ENCODE results near the gene S1PR1.

The S1PR1 gene

DNA sequence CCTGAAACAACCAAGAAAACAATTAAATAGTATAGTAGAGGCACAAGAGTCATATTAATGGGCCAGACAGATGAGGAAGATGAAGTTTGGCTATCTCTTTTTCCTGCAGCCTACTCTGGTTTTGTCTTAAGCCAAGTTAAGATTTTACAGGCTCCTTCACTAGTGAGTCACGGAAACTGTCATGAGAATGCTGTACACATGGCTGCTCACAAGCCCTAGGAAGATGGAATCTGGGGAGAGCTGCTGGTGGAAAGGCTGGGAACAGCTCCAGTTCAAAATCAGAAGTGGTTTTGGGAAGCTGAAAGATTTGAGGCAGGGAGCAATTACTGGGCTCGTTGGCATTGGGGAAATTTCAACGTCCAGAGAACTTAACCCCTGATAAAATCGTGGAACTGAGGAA, 46.4 kb upstream of the S1PR1 start:
- TF ChIP-seq OSR1 (CRISPR knock-in tag; IDR thresholded peaks at IDR 0.05) (no peak), BACH2 (CRISPR knock-in tag; IDR thresholded peaks at IDR 0.05; ENCODE audit: borderline replicate concordance) (no peak), GLIS3 (CRISPR knock-in tag; IDR thresholded peaks at IDR 0.05) (no peak), RARB (CRISPR knock-in tag; IDR thresholded peaks at IDR 0.05) (no peak), TOX (CRISPR knock-in tag; IDR thresholded peaks at IDR 0.05; ENCODE audit: borderline replicate concordance) (no peak), ARNTL (CRISPR knock-in tag; IDR thresholded peaks at IDR 0.05; ENCODE audit: borderline replicate concordance, low read depth) (no peak), ESRRG (CRISPR knock-in tag; IDR thresholded peaks at IDR 0.05) (no peak), SNAI2 (CRISPR knock-in tag; IDR thresholded peaks at IDR 0.05) (no peak), ISL1 (CRISPR knock-in tag; IDR thresholded peaks at IDR 0.05) (no peak), ZNF8 (CRISPR knock-in tag; IDR thresholded peaks at IDR 0.05) (no peak), CSDC2 (CRISPR knock-in tag; IDR thresholded peaks at IDR 0.05) (no peak)
- TF ChIP-seq, protein P1, sequence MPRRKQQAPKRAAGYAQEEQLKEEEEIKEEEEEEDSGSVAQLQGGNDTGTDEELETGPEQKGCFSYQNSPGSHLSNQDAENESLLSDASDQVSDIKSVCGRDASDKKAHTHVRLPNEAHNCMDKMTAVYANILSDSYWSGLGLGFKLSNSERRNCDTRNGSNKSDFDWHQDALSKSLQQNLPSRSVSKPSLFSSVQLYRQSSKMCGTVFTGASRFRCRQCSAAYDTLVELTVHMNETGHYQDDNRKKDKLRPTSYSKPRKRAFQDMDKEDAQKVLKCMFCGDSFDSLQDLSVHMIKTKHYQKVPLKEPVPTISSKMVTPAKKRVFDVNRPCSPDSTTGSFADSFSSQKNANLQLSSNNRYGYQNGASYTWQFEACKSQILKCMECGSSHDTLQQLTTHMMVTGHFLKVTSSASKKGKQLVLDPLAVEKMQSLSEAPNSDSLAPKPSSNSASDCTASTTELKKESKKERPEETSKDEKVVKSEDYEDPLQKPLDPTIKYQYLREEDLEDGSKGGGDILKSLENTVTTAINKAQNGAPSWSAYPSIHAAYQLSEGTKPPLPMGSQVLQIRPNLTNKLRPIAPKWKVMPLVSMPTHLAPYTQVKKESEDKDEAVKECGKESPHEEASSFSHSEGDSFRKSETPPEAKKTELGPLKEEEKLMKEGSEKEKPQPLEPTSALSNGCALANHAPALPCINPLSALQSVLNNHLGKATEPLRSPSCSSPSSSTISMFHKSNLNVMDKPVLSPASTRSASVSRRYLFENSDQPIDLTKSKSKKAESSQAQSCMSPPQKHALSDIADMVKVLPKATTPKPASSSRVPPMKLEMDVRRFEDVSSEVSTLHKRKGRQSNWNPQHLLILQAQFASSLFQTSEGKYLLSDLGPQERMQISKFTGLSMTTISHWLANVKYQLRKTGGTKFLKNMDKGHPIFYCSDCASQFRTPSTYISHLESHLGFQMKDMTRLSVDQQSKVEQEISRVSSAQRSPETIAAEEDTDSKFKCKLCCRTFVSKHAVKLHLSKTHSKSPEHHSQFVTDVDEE (CRISPR knock-in tag; IDR thresholded peaks at IDR 0.05): no peak
- TF ChIP-seq, protein P2, sequence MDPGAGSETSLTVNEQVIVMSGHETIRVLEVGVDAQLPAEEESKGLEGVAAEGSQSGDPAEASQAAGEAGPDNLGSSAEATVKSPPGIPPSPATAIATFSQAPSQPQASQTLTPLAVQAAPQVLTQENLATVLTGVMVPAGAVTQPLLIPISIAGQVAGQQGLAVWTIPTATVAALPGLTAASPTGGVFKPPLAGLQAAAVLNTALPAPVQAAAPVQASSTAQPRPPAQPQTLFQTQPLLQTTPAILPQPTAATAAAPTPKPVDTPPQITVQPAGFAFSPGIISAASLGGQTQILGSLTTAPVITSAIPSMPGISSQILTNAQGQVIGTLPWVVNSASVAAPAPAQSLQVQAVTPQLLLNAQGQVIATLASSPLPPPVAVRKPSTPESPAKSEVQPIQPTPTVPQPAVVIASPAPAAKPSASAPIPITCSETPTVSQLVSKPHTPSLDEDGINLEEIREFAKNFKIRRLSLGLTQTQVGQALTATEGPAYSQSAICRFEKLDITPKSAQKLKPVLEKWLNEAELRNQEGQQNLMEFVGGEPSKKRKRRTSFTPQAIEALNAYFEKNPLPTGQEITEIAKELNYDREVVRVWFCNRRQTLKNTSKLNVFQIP (CRISPR knock-in tag; IDR thresholded peaks at IDR 0.05; ENCODE audit: borderline replicate concordance, low read depth): no peak
- TF ChIP-seq, protein P3, sequence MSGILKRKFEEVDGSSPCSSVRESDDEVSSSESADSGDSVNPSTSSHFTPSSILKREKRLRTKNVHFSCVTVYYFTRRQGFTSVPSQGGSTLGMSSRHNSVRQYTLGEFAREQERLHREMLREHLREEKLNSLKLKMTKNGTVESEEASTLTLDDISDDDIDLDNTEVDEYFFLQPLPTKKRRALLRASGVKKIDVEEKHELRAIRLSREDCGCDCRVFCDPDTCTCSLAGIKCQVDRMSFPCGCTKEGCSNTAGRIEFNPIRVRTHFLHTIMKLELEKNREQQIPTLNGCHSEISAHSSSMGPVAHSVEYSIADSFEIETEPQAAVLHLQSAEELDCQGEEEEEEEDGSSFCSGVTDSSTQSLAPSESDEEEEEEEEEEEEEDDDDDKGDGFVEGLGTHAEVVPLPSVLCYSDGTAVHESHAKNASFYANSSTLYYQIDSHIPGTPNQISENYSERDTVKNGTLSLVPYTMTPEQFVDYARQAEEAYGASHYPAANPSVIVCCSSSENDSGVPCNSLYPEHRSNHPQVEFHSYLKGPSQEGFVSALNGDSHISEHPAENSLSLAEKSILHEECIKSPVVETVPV (CRISPR knock-in tag; IDR thresholded peaks at IDR 0.05): no peak
- no peak for ATAC-seq

DNA sequence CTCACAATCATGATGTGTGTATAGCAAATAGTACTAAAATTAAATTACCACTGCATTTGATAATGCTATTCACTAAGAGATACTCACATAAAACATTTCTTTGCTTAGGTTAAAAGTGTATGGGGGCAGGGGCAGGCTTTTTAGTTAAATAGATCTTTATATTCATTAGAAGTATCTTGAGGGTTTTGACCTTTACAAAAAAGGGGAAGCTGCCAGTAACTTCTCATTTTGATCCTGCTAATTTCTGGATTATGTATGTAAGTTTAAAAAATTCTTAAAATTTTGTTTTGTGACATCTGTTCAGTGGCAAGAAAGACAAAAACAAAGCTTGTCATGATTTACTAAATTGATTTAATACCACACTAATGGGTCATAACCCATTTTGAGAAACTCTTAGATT, 45.8 kb upstream of the S1PR1 start:
- no peak for ATAC-seq
- no peak for TF ChIP-seq ZNF565 (CRISPR knock-in tag; conservative IDR thresholded peaks at IDR 0.05; ENCODE audit: low read depth)
- no peak for TF ChIP-seq PPARA (CRISPR knock-in tag; IDR thresholded peaks at IDR 0.05; ENCODE audit: borderline replicate concordance)
- no peak for TF ChIP-seq GLIS3 (CRISPR knock-in tag; IDR thresholded peaks at IDR 0.05)
- no peak for TF ChIP-seq BACH2 (CRISPR knock-in tag; IDR thresholded peaks at IDR 0.05; ENCODE audit: borderline replicate concordance)
- TF ChIP-seq, protein P2 (CRISPR knock-in tag; IDR thresholded peaks at IDR 0.05; ENCODE audit: borderline replicate concordance, low read depth): no peak
- TF ChIP-seq ZNF70 (CRISPR knock-in tag; IDR thresholded peaks at IDR 0.05): no peak
- TF ChIP-seq, protein P4, sequence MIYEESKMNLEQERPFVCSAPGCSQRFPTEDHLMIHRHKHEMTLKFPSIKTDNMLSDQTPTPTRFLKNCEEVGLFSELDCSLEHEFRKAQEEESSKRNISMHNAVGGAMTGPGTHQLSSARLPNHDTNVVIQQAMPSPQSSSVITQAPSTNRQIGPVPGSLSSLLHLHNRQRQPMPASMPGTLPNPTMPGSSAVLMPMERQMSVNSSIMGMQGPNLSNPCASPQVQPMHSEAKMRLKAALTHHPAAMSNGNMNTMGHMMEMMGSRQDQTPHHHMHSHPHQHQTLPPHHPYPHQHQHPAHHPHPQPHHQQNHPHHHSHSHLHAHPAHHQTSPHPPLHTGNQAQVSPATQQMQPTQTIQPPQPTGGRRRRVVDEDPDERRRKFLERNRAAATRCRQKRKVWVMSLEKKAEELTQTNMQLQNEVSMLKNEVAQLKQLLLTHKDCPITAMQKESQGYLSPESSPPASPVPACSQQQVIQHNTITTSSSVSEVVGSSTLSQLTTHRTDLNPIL (CRISPR knock-in tag; IDR thresholded peaks at IDR 0.05; ENCODE audit: low read depth): no peak
- no peak for TF ChIP-seq TCF4 (CRISPR knock-in tag; IDR thresholded peaks at IDR 0.05; ENCODE audit: borderline replicate concordance)

DNA sequence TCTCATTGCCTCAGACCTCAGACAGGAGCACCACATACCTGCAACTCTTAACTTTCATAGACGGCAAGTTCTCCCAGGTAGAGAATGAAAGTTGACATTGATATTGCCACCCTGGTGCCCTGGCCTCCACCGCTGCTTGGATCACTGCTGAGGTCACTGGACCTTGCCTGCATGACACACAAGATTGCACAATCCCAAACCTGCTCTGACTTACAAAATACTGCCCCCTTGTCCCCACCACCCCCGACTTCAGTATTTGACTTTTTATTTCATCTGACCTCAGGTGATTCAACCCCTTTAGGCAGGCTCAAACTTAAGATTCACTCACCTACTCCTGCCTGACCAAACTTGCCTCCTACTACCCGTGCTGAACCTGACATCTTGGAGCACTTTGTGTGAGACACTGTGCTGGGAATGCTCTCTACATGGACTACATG, 43.1 kb upstream of the S1PR1 start:
- TF ChIP-seq CSDC2 (CRISPR knock-in tag; IDR thresholded peaks at IDR 0.05) (no peak), ZNF70 (CRISPR knock-in tag; IDR thresholded peaks at IDR 0.05) (no peak), RARB (CRISPR knock-in tag; IDR thresholded peaks at IDR 0.05) (no peak), ZNF8 (CRISPR knock-in tag; IDR thresholded peaks at IDR 0.05) (no peak), GLIS3 (CRISPR knock-in tag; IDR thresholded peaks at IDR 0.05) (no peak), ZFP30 (CRISPR knock-in tag; IDR thresholded peaks at IDR 0.05) (no peak), SNAI2 (CRISPR knock-in tag; IDR thresholded peaks at IDR 0.05) (no peak), ESRRG (CRISPR knock-in tag; IDR thresholded peaks at IDR 0.05) (no peak), PPARA (CRISPR knock-in tag; IDR thresholded peaks at IDR 0.05; ENCODE audit: borderline replicate concordance) (no peak), ZNF565 (CRISPR knock-in tag; conservative IDR thresholded peaks at IDR 0.05; ENCODE audit: low read depth) (no peak), TCF4 (CRISPR knock-in tag; IDR thresholded peaks at IDR 0.05; ENCODE audit: borderline replicate concordance) (no peak)
- TF ChIP-seq, protein P5, sequence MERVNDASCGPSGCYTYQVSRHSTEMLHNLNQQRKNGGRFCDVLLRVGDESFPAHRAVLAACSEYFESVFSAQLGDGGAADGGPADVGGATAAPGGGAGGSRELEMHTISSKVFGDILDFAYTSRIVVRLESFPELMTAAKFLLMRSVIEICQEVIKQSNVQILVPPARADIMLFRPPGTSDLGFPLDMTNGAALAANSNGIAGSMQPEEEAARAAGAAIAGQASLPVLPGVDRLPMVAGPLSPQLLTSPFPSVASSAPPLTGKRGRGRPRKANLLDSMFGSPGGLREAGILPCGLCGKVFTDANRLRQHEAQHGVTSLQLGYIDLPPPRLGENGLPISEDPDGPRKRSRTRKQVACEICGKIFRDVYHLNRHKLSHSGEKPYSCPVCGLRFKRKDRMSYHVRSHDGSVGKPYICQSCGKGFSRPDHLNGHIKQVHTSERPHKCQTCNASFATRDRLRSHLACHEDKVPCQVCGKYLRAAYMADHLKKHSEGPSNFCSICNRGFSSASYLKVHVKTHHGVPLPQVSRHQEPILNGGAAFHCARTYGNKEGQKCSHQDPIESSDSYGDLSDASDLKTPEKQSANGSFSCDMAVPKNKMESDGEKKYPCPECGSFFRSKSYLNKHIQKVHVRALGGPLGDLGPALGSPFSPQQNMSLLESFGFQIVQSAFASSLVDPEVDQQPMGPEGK (CRISPR knock-in tag; IDR thresholded peaks at IDR 0.05; ENCODE audit: borderline replicate concordance): no peak
- TF ChIP-seq, protein P3 (CRISPR knock-in tag; IDR thresholded peaks at IDR 0.05): no peak
- ATAC-seq: no peak
